ENCODE measurements around the gene PLEKHG3.

Gene PLEKHG3

GRCh38 chr14:64711039-64711438, 6.8 kb downstream of the PLEKHG3 start:
- no peak for DNase-seq (ENCODE audit: low read depth)
- TF ChIP-seq CTCF (IDR thresholded peaks at IDR 0.05; ENCODE audit: control insufficient read depth, extremely low read depth, insufficient read depth): no peak
- no peak overlapping the region for H3K4me3 ChIP-seq (ENCODE audit: low read depth, low read length)

- TF ChIP-seq CTCF (IDR thresholded peaks at IDR 0.05; ENCODE audit: control insufficient read depth, extremely low read depth, insufficient read depth): no peak
- DNase-seq (ENCODE audit: low read depth): no peak
- H3K4me3 ChIP-seq (ENCODE audit: low read depth, low read length): no peak overlapping the region
These were observed 9.5 kb downstream of the PLEKHG3 start for GRCh38 chr14:64713677-64714076.

GRCh38 chr14:64714432-64715025, 10.3 kb downstream of the PLEKHG3 start:
- no peak for TF ChIP-seq CTCF (IDR thresholded peaks at IDR 0.05; ENCODE audit: control insufficient read depth, extremely low read depth, insufficient read depth)
- DNase-seq (ENCODE audit: low read depth): no peak
- H3K4me3 ChIP-seq (ENCODE audit: low read depth, low read length): no peak overlapping the region

GRCh38 chr14:64715146-64715627, 11.0 kb downstream of the PLEKHG3 start:
- no peak for DNase-seq (ENCODE audit: low read depth)

GRCh38 chr14:64715628-64716412, 11.6 kb downstream of the PLEKHG3 start:
- TF ChIP-seq CTCF (IDR thresholded peaks at IDR 0.05; ENCODE audit: control insufficient read depth, extremely low read depth, insufficient read depth): no peak
- H3K4me3 ChIP-seq (ENCODE audit: low read depth, low read length): no peak overlapping the region
- no peak for DNase-seq (ENCODE audit: low read depth)

More at GRCh38 chr14:64715146-64715627, 11.0 kb downstream of the PLEKHG3 start:
- TF ChIP-seq CTCF (IDR thresholded peaks at IDR 0.05; ENCODE audit: control insufficient read depth, extremely low read depth, insufficient read depth): no peak
- H3K4me3 ChIP-seq (ENCODE audit: low read depth, low read length): no peak overlapping the region

- no peak overlapping the region for H3K4me3 ChIP-seq (ENCODE audit: low read depth, low read length)
- DNase-seq (ENCODE audit: low read depth): peak; percentile 62
- TF ChIP-seq CTCF (IDR thresholded peaks at IDR 0.05; ENCODE audit: control insufficient read depth, extremely low read depth, insufficient read depth): no peak
These were observed 13.6 kb downstream of the PLEKHG3 start for GRCh38 chr14:64717870-64718269.

Data from LNCaP clone FGC (cell line).